Activated CD8-positive, alpha-beta T cell treated with anti-CD3 and anti-CD28 coated beads for 36 hours (primary cell): ENCODE measurements around the gene CELF4. TPM values are rescaled to one million over a fixed set of nuclear protein-coding genes. Genes with fewer than 3 reads are reported as not detected.

Source experiments
- ATAC-seq: fragments of 200-7000 bp; cut with Tn5 transposase; one replicate; pipeline ENCODE4 v1.10.0; 2021; ENCODE audit warnings: mild to moderate bottlenecking, moderate library complexity
- CTCF ChIA-PET: fragments of 350-600 bp; sonication (Branson Sonifier 250); formaldehyde crosslinking; loops from one replicate; lab custom pipeline; 2021; ENCODE audit warnings: antibody characterized with exemption; lab: Charles Lee
- POLR2A ChIA-PET: fragments of 350-600 bp; sonication (Branson Sonifier 250); formaldehyde crosslinking; loops from one replicate; lab custom pipeline; 2021; ENCODE audit warnings: antibody characterized with exemption; lab: Charles Lee
- DNase-seq: peaks from one replicate; pipeline ENCODE4 v3.0.0-alpha.2; 2020
- H3K27ac Mint-ChIP-seq: one replicate; pipeline ENCODE4 v1.8.0; 2021; ENCODE audit warnings: mild to moderate bottlenecking, mixed read lengths
- H3K27me3 Mint-ChIP-seq: one replicate; pipeline ENCODE4 v1.8.0; 2021; ENCODE audit warnings: mixed read lengths
- H3K36me3 Mint-ChIP-seq: one replicate; pipeline ENCODE4 v1.8.0; 2021; ENCODE audit warnings: low read depth, mixed read lengths
- H3K4me1 Mint-ChIP-seq: one replicate; pipeline ENCODE4 v1.8.0; 2021; ENCODE audit warnings: low read depth, mixed read lengths
- H3K4me3 Mint-ChIP-seq: one replicate; pipeline ENCODE4 v1.8.0; 2021; ENCODE audit warnings: mild to moderate bottlenecking, moderate library complexity, mixed read lengths
- H3K9me3 Mint-ChIP-seq: one replicate; pipeline ENCODE4 v1.8.0; 2021; ENCODE audit warnings: mixed read lengths
- intact Hi-C: fragments of 100-400 bp; cut with micrococcal nuclease; formaldehyde crosslinking; loops from one replicate; pipeline ENCODE4 v1.10.0; 2022
- total RNA-seq, 2 experiments: library from RNA; stranded (reverse); gene quantifications; one replicate each; pipeline ENCODE4 v1.2.3, GENCODE V29; 2021
- TF ChIP-seq, protein P1 (sequence below): fragments of 200-600 bp; IDR thresholded peaks from one replicate; pipeline ENCODE4 v1.8.0; 2022; ENCODE audit warnings: antibody characterized with exemption, mild to moderate bottlenecking

CELF4 gene
- total RNA-seq, 2 experiments from 2014 or later: not detected

DNA sequence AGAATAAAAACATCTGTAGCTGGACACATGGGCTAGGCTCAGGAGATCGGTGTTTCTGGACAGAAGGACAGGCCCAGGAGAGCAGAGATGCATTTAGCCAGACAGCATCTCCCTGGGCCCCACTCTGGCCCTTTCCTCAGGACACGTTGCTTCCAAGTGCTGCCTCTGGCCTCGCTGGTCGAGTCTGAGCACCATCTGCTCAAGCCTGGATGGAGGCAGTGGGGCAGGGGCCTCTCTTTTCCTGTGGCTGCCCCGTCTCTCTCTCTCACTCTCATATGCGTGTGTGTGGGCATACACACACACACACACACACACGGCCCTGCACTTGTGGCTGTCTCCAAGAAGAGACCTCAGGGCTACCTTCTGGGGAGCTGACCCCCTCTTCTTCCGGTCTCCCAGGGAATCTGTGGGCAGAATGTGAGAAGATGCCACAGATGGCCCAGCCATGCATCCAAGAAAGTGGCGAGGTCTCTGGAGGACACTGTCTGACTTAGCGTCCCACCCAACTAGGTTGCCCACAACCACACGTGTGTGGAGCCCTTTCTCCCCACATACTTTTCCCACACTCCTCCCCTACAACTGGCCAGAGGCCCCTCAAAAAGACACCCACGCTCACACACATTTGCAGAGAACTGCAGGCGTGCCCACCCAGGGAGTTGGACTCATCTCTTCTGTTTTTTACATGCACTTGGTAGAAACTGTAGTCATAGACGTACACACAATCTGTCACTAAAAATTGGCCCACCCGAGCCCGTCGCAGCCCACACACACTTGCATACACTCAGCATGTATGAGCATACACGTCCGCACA is 19.9 kb downstream of the CELF4 start:
- Mint-ChIP-seq H3K27ac (no peak overlapping the region), H3K36me3 (no peaks in the 10 kb centered on the region), H3K9me3 (no peaks in the 10 kb centered on the region), H3K4me3 (no peak overlapping the region), H3K27me3 (peaks cover 2% of the 10 kb centered on the region), H3K4me1 (no peaks in the 10 kb centered on the region)
- ATAC-seq: no peak
- intact Hi-C loops: no loop called here
- DNase-seq: no peak
- ChIA-PET POLR2A (no interaction called here), CTCF (no interaction called here)
- TF ChIP-seq, protein P1, sequence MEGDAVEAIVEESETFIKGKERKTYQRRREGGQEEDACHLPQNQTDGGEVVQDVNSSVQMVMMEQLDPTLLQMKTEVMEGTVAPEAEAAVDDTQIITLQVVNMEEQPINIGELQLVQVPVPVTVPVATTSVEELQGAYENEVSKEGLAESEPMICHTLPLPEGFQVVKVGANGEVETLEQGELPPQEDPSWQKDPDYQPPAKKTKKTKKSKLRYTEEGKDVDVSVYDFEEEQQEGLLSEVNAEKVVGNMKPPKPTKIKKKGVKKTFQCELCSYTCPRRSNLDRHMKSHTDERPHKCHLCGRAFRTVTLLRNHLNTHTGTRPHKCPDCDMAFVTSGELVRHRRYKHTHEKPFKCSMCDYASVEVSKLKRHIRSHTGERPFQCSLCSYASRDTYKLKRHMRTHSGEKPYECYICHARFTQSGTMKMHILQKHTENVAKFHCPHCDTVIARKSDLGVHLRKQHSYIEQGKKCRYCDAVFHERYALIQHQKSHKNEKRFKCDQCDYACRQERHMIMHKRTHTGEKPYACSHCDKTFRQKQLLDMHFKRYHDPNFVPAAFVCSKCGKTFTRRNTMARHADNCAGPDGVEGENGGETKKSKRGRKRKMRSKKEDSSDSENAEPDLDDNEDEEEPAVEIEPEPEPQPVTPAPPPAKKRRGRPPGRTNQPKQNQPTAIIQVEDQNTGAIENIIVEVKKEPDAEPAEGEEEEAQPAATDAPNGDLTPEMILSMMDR: no peak

DNA sequence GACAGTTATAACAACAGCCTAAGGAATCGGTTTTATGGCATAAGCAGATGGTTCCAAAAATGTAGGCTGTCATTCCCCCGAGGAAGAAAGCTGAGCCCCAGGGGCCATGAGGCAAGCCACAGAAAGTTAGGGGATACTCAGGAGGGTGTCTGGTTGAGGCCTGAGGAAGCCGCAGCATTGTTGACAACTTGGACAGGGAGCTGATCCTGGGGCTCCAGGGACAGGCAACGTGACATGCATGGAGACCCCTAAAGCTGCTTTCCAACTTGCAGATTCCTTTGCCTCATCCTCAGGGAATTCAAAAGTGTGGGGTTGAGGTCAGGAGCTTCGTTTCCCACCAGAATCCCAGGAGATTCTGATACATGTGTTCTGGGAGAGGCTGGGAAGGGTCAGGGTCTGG is 20.9 kb downstream of the CELF4 start:
- Mint-ChIP-seq H3K4me3 (no peak overlapping the region), H3K9me3 (no peaks in the 10 kb centered on the region), H3K4me1 (no peaks in the 10 kb centered on the region), H3K27ac (no peak overlapping the region), H3K36me3 (no peaks in the 10 kb centered on the region), H3K27me3 (peaks cover 3% of the 10 kb centered on the region)
- POLR2A ChIA-PET: interaction anchor here (0.7 kb wide), 1 partner anchor 106 kb away, joined by 3 read pairs; no protein-coding TSS in a partner anchor
- TF ChIP-seq, protein P1: no peak
- DNase-seq: no peak
- intact Hi-C loops: no loop called here
- ATAC-seq: no peak
- CTCF ChIA-PET: no interaction called here

DNA sequence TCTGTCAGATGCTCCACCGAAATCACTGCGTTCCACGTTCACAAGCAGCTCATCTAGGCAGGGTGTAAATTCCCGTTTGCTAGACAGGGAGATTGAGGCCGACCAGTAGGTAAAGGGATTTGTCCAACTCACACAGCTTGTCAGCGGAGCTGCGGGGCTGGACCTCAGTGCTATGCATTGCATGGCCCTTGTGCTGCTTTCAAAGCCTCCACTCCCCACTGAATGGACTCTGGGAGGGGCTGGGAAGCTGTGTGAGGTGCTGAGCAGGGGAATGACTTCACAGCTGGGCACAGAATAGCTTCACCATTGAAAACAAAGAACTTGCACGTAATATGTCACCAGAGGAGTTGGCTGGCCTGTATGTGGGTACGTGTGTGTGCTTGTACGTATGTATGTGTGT is 21.4 kb downstream of the CELF4 start:
- Mint-ChIP-seq H3K9me3 (no peaks in the 10 kb centered on the region), H3K27ac (no peak overlapping the region), H3K27me3 (peaks cover 3% of the 10 kb centered on the region), H3K4me1 (no peaks in the 10 kb centered on the region), H3K36me3 (no peaks in the 10 kb centered on the region), H3K4me3 (no peak overlapping the region)
- intact Hi-C loops: no loop called here
- ChIA-PET CTCF (no interaction called here), POLR2A (interaction anchor here (0.7 kb wide), 1 partner anchor 106 kb away, joined by 3 read pairs; no protein-coding TSS in a partner anchor)
- no peak for DNase-seq
- ATAC-seq: no peak
- TF ChIP-seq, protein P1: no peak

DNA sequence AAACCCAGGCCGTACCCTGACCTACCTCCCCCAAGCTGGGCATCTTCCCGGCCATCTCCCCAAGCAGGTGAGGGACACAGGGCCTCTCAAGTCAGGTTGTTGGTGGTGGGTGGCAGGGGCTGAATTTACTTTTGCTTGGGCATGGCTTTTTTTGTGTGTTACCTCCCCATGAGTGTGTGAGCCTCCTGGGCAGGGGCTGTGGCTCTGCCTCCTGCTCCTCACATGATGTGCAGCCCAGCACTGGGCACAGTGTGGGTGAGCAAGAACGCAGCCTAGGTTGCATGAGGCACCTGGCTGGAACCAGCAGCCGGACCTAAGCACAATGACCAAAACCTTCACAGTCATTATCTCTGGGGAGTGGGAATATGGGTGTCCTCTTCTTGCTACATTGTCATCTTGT is 22.3 kb downstream of the CELF4 start:
- Mint-ChIP-seq H3K9me3 (no peaks in the 10 kb centered on the region), H3K27ac (no peak overlapping the region), H3K27me3 (peaks cover 11% of the 10 kb centered on the region), H3K4me3 (no peak overlapping the region), H3K4me1 (peaks cover 3% of the 10 kb centered on the region), H3K36me3 (no peaks in the 10 kb centered on the region)
- TF ChIP-seq, protein P1: no peak
- intact Hi-C loops: no loop called here
- DNase-seq (no peak), ATAC-seq (no peak)
- POLR2A ChIA-PET: no interaction called here
- CTCF ChIA-PET: no interaction called here

DNA sequence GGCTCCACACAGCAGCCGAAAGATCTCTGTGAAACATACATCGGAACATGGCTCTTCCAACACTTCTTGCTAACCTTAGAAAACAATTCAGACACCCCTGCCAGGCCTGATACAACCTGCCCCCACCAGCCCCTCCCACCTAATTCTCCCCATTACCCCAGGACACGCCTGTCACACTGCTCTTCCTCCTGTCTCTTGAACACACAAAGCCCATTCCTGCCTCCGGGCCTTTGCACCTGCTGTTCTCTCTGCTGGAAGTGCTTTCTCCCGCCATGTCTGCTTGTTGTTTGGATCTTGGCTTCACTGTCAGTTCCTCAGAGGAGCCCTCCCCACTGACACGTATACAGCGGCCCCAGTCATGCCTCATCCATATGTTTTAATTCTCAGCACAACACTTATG is 24.1 kb downstream of the CELF4 start:
- POLR2A ChIA-PET: no interaction called here
- TF ChIP-seq, protein P1: no peak
- Mint-ChIP-seq H3K27me3 (peaks cover 16% of the 10 kb centered on the region), H3K27ac (no peak overlapping the region), H3K4me3 (no peak overlapping the region), H3K9me3 (no peaks in the 10 kb centered on the region), H3K36me3 (no peaks in the 10 kb centered on the region), H3K4me1 (peaks cover 3% of the 10 kb centered on the region)
- no peak for DNase-seq
- CTCF ChIA-PET: no interaction called here
- intact Hi-C loops: no loop called here
- ATAC-seq: no peak
